Dermis blood vessel endothelial cell (primary cell): ENCODE results near the gene TKT. TPM values are rescaled to one million over a fixed set of nuclear protein-coding genes. Genes with fewer than 3 reads are reported as not detected.

Experiments used
- DNase-seq: peaks from one replicate; pipeline ENCODE4 v3.0.0; 2010
- total RNA-seq: library from RNA; depleted of rRNA; stranded (reverse); fragments of >200 nt; gene quantifications from 2 replicates; pipeline ENCODE4 v1.2.3, GENCODE V29; 2014

Gene TKT
- total RNA-seq, 1 donor from 2014 or later, result 297 TPM

DNA sequence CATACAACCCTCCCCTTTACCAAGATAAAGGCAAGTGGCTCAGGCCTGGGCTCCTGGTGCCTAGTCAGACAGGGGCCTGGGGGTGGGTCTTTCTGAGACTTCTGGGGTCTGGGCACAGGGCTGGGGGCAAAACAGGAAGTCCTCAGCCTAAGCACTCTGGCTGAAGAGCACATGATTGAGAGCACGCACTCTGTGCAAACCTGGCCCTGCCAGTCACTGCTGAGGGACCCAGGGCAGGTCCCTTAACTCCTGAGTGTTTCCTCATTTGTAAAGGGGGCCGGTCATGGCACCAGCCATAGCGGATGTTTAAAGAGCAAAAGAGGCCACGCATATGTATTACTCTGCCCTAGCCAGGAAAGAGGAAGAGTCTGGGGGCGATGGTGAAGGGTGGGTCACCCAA is 16.0 kb downstream of the TKT start:
- DNase-seq, result no peak

DNA sequence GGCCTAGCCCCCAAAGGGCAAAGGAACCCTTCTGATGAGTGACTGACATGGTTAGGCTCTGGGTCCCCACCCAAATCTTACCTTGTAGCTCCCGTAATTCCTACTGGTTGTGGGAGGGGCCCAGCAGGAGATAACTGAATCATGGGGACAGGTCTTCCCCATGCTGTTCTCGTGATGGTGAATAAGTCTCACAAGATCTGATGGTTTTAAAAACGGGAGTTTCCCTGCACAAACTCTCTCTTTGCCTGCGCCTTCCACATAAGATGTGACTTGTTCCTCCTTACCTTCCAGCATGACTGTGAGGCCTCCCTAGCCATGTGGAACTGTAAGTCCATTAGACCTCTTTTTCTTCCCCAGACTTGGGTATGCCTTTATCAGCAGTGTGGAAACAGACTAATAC is 16.9 kb downstream of the TKT start:
- no peak for DNase-seq

DNA sequence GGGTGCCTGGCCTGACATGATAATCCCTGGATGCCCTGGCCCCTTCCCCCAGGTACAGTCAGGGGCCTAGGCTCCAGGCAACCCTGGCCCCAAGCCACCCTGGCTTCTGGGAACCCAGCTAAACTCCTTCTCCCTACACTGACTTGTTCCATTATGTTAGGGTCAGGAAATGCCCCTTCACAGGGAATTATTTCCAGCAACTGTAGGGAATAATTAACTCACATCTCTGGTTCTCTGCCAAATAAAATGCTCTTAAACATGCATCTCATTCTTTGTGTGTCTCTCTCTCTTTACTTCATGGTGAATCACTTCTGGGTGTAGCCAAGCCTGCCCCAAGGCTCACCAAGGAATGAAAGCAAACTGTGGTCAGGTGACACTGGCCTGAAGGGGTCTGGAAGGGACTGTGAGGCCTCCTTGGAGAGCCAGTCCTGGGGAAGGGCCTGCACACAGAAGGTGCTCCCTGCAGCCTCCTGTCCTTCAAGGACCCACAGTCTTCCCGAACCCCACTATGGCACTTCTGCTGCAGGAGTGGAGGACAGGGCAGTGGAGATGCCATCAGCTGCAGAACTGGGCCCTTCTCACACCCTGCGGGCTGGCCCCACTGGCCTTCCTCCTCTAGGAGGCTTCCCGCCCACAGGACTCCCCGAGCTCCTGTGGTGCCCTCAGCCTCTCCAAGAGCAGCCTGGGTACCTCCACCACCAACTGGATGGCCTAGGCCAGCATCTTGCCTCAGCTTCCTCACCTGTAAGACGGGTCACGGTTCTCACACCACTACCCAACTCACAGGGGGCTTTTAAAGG is 17.6 kb downstream of the TKT start:
- DNase-seq, result peak; percentile 94

DNA sequence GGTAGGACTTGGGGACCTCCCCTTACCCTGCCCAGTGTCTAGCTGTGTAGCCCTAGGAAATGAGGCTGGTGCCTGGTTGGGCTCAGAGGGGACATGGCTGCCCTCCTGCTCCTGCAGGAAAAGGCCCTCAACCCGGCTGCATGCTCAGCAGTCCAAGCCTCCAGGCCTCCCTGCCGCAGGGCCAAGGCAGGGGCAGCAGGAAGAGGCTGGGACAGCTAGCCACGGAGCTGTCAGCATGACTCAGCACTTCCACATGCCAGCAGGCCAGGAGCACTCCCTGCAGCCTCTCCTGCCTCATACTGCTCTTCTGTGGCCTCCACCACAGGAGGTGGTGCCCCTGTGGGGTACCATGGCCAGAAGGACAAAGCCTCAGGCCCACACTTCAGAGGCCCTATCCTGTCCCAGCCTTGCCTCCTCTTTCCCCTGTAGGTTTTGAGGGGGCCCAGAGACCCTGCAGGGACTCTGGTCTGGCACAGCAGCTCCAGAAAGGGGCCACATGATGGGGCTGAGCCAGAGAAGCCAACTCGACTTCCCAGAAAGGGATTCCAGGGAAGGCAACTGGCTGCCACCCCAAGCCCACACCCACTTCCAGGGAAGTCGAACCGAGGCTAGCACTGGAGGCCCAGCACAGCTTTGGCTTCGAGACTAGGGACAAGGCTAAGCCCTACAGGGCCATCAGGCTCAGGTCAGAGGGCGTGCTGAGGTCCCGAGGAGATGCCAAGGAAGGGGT is 19.5 kb downstream of the TKT start:
- peak; percentile 93 for DNase-seq

DNA sequence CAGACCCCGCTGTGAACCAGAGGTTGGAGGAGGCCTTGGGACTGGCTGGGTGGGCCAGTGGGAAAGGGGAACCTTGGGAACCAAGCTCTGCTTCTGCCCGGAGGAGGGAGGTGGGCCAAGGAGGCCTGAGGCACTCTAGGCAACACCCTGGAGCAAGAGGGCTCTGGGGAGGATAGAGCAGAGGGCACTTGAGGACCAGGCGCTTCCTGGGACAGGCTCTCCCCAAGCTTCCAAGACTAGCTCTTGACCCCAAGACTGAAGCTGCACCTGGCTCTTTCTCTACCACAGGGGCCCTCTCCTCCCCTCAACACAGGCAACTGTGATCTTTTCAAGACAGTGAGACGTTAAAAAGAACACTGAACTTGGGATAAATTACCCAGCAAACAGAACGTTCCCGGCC is 20.3 kb downstream of the TKT start:
- no peak for DNase-seq

DNA sequence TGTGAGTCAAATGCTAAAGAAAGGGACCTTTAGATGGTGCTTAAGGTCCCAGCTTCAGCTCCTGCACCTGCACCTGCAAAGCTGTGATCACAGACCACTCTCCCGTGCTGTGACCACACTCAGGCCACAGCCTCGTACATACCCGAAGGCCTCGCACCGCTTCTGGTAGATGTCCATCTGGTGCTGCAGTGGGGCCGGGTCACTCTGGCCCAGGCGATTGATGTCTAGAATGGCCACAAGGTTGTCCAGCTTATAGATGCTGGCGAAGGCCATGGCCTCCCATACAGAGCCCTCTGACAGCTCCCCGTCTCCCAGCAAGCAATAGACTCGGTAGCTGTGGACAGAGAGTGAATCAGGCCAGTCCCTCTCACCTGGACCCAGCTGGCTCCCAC is 21.0 kb downstream of the TKT start:
- no peak for DNase-seq

DNA sequence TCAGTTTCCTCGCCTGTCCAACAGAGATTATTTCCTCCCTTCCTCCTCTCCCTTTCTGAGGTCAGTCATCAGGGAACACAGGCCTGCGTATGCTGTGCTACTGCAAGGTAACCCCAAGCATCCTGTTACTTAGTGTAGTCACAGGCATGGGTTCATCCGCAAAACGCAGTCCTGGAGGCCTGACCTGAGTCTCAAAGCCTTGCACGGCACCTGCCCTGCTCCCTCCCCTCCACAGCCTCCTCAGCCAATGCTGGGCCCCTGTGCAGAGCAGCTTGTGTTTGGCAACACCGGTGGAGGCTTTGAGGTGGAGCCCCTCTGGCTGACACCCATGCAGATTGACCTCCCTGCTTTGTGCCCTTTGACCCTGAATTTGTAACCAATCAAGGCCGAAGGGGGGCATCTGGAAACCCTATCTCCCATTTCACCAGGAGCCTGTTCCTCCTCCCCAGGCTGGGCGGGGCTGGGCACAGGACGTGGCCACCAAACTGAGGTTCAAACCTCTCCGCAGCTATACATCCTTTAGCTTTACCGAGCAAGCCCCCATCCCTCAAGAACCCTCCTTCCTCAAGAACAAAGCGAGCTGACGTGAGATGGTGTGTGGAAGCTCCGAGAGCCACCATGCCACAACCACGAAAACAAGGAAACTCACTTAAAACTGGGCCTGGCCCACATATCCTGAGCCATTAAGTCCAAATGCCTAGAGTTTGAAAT is 21.5 kb downstream of the TKT start:
- DNase-seq, result no peak

DNA sequence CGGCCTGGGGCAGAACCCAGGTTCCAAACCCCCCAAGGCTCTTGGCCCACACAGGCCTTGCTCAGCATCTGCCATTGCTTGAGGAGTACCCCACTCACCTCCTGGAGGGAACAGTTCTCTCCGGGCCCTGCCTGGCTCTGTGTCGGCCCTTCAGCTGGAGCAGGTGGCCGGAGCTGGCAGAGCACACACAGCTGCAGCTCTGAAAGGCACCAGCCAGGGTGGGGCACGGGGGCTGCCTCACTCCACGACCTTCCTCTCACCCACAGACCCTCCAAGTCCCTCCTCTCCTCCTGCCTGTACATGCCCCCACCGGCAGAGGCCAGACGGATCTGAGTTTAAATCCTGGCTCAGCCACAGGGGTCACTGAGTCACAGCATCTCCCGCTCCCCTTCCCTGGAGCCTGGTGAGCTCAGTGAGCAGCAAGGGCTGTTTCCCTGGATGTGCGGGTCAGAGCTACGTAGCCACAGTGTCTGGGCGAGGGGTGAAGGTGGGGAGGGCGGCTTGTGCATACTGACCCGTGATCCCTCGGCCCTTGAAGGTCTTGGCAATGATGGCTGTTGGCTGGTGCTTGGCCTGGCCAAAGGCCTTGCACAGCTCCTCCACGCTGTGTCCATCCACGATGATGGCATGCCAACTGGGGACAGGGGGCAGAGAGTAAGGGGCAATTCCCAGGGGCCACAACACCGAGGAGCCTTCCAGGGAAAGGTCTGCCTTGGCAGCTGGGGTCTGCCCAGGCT is 23.0 kb downstream of the TKT start:
- no peak for DNase-seq

DNA sequence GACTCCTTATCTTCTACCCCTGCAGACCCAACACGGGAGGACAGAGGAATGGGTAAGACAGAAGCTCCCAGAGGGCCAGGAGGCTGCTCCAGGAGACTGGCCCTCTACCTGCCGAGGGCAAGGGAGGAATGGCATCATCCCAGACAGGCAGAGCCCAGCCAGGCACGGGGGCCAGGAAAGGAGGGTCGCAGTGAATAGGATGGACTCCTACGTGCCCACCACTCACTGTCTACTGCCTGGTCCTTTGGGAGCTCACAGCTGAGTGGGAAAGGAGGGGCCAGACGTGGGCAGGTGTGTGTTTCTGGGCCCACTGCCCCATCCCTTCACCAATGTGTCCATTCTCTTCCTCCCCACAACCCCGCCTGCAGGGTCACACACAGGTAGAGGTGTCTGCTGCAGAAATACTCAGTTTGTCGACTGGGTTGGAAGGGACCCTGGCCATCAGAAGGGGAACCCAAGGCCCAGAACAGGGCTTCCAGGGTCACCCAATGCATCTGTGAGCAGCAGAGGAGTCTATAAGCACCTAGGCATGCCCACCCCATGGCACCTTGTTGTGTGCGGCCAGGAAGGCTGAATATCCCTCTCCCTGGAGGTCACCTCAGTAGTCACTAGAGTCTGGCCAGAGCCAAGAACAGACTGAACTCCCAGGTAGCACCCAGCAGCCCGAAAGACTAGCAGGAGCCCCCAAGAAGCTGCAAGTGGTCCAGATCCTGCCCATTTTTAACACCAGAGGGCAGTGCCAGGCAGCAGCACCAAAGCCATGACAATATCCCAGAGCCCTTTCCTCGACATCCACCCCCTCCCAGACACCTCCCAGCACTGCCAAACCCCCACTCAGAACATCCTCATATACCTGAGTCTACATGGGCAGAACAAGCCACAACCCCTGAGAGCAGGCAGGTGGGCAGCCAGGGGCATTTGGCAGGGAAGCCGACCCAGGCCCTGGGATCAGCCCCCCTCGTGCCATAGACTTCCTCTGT is 24.0 kb downstream of the TKT start:
- DNase-seq, result peak; percentile 32

DNA sequence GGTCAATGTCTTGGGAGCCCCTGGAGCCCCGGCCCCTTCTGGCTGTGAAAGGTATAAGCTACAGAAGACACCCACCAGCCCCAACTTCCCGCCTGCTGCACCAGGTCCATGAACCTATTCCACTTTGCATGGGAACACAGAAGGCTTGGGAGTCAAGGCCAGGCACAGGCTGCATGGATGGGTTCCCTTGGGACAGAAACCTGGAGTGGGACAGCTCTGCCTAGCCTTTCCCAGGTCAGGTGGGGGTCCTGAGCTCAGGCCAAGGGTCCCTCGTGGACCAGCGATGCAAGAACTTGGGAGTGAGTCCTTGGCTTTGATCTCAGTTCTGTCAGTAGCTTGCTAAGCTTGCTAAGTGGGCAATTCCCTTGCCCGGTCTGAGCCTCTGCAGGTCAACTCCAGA is 25.0 kb downstream of the TKT start:
- DNase-seq, result no peak

DNA sequence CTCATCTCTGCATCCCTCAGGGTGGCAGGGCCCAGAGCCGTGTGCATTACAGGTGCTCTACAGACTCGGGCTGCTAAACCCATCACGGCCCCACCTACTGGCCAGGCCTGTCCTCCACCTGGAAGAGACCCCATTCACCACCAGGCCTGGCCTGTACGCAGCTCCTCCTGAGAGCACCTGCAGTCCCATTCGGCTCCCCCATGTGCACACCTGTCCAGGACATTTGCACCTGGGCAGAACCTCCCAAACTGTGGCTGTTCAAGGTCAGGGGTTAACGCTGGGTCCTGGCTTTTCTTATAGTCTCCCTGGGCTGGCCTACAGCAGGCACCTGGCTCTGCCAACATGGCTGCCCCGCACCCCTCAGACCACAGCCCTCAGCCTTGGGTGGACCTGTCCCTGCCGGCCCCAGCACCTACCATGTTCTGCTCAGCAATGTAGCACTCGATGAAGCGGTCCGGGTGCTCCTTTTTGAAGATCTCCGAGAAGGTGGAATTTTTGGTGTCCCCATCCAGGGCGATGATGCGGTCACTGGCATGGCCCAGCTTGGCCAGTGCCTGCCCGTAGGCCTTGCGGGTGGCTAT is 25.7 kb downstream of the TKT start:
- DNase-seq, result no peak

DNA sequence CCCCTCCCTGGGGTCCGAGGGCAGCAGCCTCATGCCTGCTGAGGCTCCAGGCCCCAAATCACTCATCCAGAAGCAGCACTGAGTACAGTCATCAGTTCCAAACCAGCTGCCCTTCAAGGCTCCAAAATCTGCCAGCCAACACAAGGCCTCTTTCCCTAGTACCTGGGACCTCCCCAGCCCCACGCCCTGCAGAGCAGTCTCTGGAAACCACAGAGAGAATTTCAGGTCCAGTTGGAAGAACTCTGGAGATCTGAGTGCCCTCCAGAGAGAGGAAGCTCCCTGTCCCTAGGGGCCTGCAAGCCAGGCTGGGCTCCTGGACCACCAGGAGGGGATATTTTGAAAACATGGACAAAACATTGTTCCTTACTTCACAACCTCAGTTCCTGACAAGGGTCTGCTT is 26.2 kb downstream of the TKT start:
- DNase-seq, result no peak

DNA sequence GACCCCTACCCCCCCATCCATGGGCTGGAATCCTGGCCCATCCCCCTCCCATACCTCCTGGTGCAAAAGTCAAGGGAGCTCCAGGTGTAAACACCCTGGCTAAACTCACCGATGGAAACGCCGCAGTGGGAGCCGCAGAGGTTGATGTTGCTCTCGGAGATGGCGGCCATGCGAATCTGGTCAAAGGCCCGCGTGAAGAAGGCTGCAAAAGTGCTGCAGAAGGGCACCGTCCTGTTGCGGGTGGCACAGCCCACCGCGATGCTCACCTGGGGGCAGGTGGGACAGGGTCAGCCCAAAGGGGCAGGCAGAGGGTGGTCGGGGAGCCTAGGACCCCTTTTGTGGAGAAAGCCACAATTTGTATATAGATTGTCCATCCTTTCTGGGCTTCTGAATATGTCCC is 26.7 kb downstream of the TKT start:
- no peak for DNase-seq

DNA sequence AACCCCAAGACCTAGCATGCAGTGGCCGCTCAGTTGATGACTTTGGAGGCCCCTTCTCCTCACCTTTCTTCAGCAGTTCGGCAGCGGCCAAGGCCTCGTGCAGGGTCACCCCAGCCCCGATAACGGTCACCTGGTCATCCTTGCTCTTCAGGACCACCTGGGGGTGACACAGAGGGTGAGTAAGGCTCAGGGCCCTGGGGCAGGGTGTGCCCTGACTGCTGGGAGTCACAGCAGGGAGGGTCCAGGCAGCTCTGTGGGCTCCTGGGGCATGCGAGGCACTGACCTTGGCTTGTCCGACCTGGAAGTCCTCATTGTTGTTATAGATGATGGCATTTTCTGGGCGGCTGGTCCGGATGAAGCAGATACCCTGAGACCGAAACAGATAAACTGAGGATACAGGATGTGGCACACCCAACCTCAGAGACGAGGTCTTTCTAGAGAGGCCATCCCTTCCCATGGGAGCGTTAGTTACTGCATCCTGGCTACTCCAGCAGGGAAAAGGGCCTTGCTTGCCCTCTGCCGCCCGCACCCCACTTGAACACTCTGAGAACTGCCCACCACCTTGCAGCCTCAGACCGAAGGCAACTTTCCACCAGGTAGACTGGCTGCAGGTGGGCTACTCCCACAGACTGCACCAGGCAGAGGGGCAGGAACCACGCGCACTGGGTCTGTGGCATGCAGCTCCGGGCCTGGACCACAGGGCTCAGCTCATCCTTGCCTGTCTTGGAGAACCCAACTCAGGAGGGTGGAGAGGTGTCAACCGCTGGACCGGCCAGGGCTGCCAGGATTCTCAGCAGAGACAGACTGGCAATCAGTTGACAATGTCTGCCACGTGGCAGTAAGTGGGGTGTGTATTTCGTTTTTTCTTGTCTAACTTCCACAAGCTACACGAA is 27.6 kb downstream of the TKT start:
- no peak for DNase-seq

DNA sequence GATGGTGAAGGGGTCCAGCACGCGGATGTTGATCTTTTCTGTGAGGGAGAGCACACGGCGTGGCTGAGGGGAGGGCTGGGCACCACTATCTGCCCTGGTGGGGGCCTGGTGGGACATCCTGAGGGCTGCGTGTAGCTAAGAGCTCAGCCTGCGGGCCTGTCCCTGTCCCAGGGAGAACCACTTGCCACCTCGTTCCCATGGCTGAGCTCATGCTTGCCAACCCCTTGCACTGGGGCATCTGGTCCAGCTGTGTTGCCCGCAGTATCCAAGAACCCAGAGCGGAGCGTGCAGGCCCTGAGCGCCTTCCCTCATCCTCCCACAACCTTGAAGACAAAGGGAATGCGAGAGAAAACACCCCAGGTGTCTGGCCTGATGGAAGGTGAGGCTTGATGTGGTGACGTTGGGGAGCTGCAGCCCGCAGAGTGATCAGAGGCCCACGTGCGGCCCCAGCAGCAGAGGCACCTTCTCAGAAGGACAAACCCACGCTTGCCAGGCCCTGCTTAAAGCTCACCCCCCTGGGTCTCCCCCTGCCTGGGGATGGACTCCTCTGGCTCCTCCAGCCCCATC is 28.9 kb downstream of the TKT start:
- DNase-seq, result no peak

DNA sequence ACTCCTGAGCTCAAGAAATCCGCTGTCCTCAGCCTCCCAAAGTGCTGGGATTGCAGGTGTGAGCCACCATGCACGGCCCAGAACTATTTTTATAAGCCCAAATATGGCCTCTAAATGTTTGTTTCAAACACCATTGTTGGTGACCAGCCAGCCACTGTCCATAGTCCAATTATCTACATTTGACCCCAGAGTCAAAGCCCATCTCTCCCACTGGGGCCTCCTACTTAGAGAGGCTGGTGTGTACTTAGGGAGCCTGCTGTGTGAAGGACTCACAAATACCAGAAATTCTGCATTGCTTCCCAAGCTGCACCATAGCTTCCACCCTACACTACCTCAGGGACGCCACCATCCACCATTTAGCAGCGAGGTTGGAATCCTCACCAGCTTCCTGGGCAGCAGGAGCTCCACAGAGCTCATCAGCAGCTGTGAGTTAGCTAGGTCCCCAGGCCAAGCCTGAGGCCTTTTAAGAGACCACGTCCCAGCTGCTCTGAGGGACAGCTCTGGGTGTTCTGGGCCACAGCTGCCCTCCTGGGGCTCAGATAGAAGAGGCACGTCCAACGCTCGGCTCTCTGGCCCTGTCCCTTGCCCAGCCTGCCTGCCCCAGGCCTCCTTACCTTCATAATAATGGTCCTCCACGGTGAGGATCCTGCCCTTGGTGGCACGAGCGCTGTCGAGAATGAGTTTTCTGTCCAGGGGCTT is 29.5 kb downstream of the TKT start:
- DNase-seq, result no peak

DNA sequence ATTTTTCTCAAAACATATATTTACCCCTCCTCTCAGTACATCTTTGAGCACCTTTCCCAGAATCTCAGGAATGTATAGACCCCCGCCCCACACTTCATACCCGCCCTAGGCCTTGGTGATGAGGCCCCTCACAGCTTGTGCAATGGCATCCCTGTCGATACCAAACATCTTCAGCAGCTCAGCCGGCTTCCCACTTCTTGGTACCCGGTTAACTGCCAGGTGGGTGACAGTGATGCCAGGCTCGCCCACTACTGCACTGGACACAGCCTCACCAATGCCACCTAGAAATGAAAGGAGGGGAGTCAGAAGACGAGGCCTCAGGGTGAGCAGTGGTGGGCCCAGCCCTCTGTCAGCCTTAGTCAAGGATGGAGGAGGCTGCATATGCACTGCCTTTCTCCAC is 30.2 kb downstream of the TKT start:
- DNase-seq, result no peak

DNA sequence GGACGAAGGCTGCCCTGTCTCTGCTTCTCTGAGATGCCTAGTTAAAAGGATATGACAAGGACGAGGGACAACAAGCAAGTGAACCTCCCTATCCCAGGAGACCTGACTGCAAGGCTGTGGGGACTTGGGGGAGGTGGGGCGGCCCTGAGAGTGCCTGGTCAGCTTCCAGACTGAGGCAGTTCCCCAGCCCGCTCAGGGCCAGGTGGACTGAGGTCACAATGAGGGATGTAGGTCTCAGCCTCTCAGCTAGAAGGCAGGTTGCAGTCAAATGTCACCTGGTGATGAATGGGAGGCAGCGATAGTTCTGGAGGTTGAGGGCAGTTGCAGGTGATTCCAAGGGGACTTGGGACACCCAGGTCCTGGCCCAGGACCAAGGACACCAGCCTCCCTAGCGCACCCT is 30.6 kb downstream of the TKT start:
- DNase-seq, result no peak

DNA sequence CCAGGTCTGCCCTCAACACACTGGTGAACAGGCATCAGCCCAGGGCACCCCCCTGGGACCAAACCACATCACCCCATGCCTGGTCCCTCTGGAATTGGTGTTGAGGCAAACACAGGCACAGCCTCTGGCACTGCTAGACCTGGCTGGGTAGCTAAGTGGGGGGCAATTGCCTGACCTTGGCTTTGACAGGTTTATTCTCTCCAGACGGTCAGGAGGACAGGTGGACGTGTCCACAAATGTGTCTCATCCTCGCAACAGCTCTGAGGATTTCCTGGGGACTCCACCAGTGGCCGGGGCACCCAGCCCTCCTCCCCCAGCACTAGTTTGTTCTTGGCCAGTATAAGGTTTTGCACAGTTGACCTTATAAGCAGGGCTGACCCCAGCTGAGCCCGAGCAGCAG is 31.3 kb downstream of the TKT start:
- no peak for DNase-seq
